Peyer's patch (tissue), 4 donors: ENCODE results near the gene DOCK3. TPM values are rescaled to one million over a fixed set of nuclear protein-coding genes. Genes with fewer than 3 reads are reported as not detected.
"Not testable (repeated sequence)": the region's sequence is repeated elsewhere in the genome, so short reads cannot be mapped to it uniquely, and the experiment has no call there.

ENCODE experiments used
- DNase-seq, 3 donors: peaks; one replicate each; pipeline ENCODE4 v3.0.0-alpha.2; 2017 to 2019
- H3K27ac ChIP-seq, 4 donors: fragments of 200-600 bp; sonication (generic); one replicate each; pipeline ENCODE4 v1.5.1; 2016 to 2019
- H3K27me3 ChIP-seq, 2 donors: fragments of 200-600 bp; sonication (generic); one replicate each; pipeline ENCODE4 v1.5.1; 2019
- H3K36me3 ChIP-seq, 3 donors: fragments of 200-600 bp; sonication (generic); one replicate each; pipeline ENCODE4 v1.5.1; 2016 to 2019
- H3K4me1 ChIP-seq, 4 donors: fragments of 200-600 bp; sonication (generic); one replicate each; pipeline ENCODE4 v1.5.1; 2016 to 2019
- H3K4me3 ChIP-seq, 4 donors: fragments of 200-600 bp; sonication (generic); 1 replicate in 3 of 4; 2 replicates in 1 of 4; pipeline ENCODE4 v1.5.1; 2016 to 2019; ENCODE audit warnings: mild to moderate bottlenecking in 1 of 4
- H3K9me3 ChIP-seq, 4 donors: fragments of 200-600 bp; sonication (generic); one replicate each; pipeline ENCODE4 v1.5.1; 2016 to 2019; ENCODE audit warnings: mild to moderate bottlenecking in 1 of 4
- POLR2A ChIP-seq, 2 donors: fragments of 450-650 bp; IDR thresholded peaks; one replicate each; pipeline ENCODE4 v1.5.1; 2017; ENCODE audit warnings: antibody characterized with exemption in 2 of 2, mild to moderate bottlenecking in 2 of 2, moderate library complexity in 2 of 2
- total RNA-seq, 4 donors: library from RNA; depleted of rRNA; stranded (reverse); fragments of >200 nt; gene quantifications; one replicate each; pipeline ENCODE4 v1.1.0, GENCODE V29; 2016
- TF ChIP-seq, protein P1 (sequence below), 6 experiments: fragments of 450-650 bp in 4 of 6; fragments of 200-600 bp in 2 of 6; sonication (generic) in 1 of 6; IDR thresholded peaks; one replicate each; pipeline ENCODE4 v1.5.1; 2017 to 2019; ENCODE audit warnings: antibody characterized with exemption in 6 of 6, mild to moderate bottlenecking in 3 of 6, moderate library complexity in 1 of 6

DOCK3 gene
- total RNA-seq, 4 donors from 2014 or later, result 0.28 to 0.83 (median 0.40) TPM; not detected in 1

- Histone ChIP-seq H3K9me3 (no peaks in the 10 kb centered on the region), H3K27me3 (no peaks in the 10 kb centered on the region), H3K27ac (no peak overlapping the region), H3K4me3 (no peak overlapping the region), H3K36me3 (no peaks in the 10 kb centered on the region), H3K4me1 (no peaks in the 10 kb centered on the region)
- TF ChIP-seq, protein P1, sequence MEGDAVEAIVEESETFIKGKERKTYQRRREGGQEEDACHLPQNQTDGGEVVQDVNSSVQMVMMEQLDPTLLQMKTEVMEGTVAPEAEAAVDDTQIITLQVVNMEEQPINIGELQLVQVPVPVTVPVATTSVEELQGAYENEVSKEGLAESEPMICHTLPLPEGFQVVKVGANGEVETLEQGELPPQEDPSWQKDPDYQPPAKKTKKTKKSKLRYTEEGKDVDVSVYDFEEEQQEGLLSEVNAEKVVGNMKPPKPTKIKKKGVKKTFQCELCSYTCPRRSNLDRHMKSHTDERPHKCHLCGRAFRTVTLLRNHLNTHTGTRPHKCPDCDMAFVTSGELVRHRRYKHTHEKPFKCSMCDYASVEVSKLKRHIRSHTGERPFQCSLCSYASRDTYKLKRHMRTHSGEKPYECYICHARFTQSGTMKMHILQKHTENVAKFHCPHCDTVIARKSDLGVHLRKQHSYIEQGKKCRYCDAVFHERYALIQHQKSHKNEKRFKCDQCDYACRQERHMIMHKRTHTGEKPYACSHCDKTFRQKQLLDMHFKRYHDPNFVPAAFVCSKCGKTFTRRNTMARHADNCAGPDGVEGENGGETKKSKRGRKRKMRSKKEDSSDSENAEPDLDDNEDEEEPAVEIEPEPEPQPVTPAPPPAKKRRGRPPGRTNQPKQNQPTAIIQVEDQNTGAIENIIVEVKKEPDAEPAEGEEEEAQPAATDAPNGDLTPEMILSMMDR (IDR thresholded peaks at IDR 0.05), result no peak
- TF ChIP-seq POLR2A (IDR thresholded peaks at IDR 0.05), result no peak
- DNase-seq, result no peak
Observed at GRCh38 chr3:51295625-51296024, 620.9 kb downstream of the DOCK3 start.

DNA sequence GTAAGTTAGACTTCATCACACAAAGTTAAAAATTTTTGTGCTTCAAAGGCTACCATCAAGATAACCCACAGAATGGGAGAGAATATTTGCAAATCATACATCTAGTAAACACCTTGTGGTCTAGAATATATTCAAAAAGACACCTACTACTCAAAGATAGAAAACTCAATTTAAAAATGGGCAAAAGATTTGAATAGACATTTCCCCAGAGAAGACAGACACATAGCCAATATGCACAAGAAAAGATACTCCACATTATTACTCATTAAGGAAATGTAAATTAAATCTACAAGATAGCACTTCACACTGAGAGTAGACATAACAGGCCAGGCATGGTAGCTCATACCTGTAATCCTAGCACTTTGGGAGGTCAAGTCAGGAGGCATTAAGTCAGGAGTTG is 622.6 kb downstream of the DOCK3 start:
- no peaks in the 10 kb centered on the region for H3K4me1 ChIP-seq
- no peak overlapping the region for H3K4me3 ChIP-seq
- no peaks in the 10 kb centered on the region for H3K9me3 ChIP-seq
- TF ChIP-seq POLR2A (IDR thresholded peaks at IDR 0.05), result no peak
- TF ChIP-seq, protein P1 (IDR thresholded peaks at IDR 0.05), result no peak
- no peak for DNase-seq
- no peaks in the 10 kb centered on the region for H3K27me3 ChIP-seq
- H3K27ac ChIP-seq, result no peak overlapping the region
- H3K36me3 ChIP-seq, result no peaks in the 10 kb centered on the region

DNA sequence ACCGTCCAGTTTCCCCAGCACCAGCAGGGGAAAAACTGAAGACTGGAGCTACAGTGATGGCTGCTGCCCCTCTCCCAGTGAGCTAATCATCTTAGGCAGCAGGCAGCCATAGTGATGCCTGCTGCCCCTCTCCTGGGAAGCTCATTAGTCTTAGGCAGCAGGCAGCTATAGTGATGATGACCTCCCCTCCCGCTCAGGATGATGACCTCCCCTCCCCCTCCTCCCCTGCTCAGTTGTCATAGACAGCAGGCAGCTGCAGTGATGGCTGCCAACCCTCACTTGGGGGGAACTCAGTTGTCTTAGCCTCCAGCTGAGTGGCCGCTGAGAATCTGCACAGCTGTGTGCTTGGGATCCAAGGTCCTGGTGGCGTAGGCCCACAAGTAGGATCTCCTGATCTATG is 629.5 kb downstream of the DOCK3 start:
- H3K9me3 ChIP-seq, result no peaks in the 10 kb centered on the region
- no peak overlapping the region for H3K4me3 ChIP-seq
- no peaks in the 10 kb centered on the region for H3K27me3 ChIP-seq
- no peak for TF ChIP-seq POLR2A (IDR thresholded peaks at IDR 0.05)
- TF ChIP-seq, protein P1 (IDR thresholded peaks at IDR 0.05), result no peak
- H3K27ac ChIP-seq, result no peak overlapping the region
- no peaks in the 10 kb centered on the region for H3K4me1 ChIP-seq
- DNase-seq, result no peak
- no peaks in the 10 kb centered on the region for H3K36me3 ChIP-seq

- no peaks in the 10 kb centered on the region for H3K27me3 ChIP-seq
- H3K4me3 ChIP-seq, result no peak overlapping the region
- no peak for DNase-seq
- H3K27ac ChIP-seq, result no peak overlapping the region
- TF ChIP-seq, protein P1 (IDR thresholded peaks at IDR 0.05), result no peak
- TF ChIP-seq POLR2A (IDR thresholded peaks at IDR 0.05), result no peak
- no peaks in the 10 kb centered on the region for H3K4me1 ChIP-seq
- H3K36me3 ChIP-seq, result no peaks in the 10 kb centered on the region
- no peaks in the 10 kb centered on the region for H3K9me3 ChIP-seq
Observed at GRCh38 chr3:51306093-51306492, 631.4 kb downstream of the DOCK3 start.

DNA sequence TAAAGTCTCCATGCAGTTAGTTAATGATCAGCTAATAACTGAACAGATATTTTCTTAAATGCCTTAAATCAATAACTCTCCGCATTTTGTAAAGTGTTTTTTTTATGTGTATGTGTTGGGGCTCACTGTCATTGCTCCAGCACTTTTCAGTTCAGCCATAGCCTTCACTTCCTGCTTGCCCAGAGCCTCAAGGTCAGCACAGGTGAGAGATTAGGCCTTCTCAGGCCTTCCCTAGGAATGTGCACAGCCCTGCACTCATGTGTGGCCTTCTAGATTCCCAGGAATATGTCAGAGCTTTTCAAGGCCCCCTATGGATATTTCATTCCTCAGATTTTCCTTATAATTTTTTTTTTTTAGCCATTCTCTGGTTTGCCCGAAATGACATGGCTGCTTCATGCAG is 632.7 kb downstream of the DOCK3 start:
- H3K27me3 ChIP-seq, result no peaks in the 10 kb centered on the region
- no peak overlapping the region for H3K4me3 ChIP-seq
- no peak overlapping the region for H3K27ac ChIP-seq
- DNase-seq, result no peak
- TF ChIP-seq, protein P1 (IDR thresholded peaks at IDR 0.05), result no peak
- no peak for TF ChIP-seq POLR2A (IDR thresholded peaks at IDR 0.05)
- H3K36me3 ChIP-seq, result no peaks in the 10 kb centered on the region
- no peaks in the 10 kb centered on the region for H3K9me3 ChIP-seq
- H3K4me1 ChIP-seq, result no peaks in the 10 kb centered on the region

DNA sequence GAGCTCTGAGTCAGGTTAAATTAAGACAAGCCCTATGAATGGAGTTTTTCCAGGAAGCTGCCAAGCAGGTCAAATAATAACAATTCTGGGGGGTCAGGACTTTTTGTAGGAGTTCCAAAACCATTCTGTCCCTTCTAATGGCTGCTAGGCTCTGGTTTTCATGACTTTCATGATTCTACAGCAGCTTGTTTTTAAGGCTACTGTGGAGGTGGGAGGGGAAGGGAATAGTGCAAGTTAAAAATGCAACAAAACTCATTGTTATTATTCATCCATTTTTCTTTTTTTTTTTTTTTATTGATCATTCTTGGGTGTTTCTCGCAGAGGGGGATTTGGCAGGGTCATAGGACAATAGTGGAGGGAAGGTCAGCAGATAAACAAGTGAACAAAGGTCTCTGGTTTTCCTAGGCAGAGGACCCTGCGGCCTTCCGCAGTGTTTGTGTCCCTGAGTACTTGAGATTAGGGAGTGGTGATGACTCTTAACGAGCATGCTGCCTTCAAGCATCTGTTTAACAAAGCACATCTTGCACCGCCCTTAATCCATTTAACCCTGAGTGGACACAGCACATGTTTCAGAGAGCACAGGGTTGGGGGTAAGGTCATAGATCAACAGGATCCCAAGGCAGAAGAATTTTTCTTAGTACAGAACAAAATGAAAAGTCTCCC is 633.3 kb downstream of the DOCK3 start:
- not testable (repeated sequence) for H3K27ac ChIP-seq, H3K4me3 ChIP-seq, H3K27me3 ChIP-seq, H3K4me1 ChIP-seq, H3K36me3 ChIP-seq, DNase-seq, H3K9me3 ChIP-seq
